Activated T-helper 9 cell treated with anti-CD3 and anti-CD28 coated beads, Interleukin-2, amount 50 U/mL, for 16 hours (primary cell): ENCODE data around the gene P3R3URF.

ENCODE experiments used
- DNase-seq: peaks from one replicate; pipeline ENCODE4 v3.0.0-alpha.2; 2020; ENCODE audit warnings: low read depth

Gene P3R3URF

GRCh38 chr1:46172321-46172720, 4.0 kb downstream of the P3R3URF start:
- no peak for DNase-seq

GRCh38 chr1:46171871-46172270, 4.4 kb downstream of the P3R3URF start:
- no peak for DNase-seq

- no peak for DNase-seq
Observed at GRCh38 chr1:46171351-46171750, 4.9 kb downstream of the P3R3URF start.

GRCh38 chr1:46169811-46170454, 6.4 kb downstream of the P3R3URF start:
- no peak for DNase-seq

DNA sequence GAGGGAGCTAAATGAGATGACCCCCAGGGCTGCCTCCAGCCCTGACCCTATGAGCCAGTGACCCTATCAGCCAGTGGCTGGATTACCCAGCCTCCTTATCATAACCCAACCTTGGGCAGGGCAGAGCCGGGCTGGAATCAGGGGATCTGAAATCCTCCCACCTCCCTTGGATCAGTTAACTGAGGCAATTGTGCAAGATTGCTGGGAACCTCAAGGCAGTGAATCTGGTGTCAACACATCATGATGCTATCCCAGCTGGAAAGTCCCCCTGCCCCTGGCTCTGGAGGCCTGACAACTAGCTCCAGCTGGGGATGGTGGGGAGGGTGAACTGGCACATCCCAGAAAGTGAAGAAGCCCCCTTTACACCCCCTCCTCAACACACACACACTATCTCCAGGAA, 7.8 kb downstream of the P3R3URF start:
- no peak for DNase-seq

DNA sequence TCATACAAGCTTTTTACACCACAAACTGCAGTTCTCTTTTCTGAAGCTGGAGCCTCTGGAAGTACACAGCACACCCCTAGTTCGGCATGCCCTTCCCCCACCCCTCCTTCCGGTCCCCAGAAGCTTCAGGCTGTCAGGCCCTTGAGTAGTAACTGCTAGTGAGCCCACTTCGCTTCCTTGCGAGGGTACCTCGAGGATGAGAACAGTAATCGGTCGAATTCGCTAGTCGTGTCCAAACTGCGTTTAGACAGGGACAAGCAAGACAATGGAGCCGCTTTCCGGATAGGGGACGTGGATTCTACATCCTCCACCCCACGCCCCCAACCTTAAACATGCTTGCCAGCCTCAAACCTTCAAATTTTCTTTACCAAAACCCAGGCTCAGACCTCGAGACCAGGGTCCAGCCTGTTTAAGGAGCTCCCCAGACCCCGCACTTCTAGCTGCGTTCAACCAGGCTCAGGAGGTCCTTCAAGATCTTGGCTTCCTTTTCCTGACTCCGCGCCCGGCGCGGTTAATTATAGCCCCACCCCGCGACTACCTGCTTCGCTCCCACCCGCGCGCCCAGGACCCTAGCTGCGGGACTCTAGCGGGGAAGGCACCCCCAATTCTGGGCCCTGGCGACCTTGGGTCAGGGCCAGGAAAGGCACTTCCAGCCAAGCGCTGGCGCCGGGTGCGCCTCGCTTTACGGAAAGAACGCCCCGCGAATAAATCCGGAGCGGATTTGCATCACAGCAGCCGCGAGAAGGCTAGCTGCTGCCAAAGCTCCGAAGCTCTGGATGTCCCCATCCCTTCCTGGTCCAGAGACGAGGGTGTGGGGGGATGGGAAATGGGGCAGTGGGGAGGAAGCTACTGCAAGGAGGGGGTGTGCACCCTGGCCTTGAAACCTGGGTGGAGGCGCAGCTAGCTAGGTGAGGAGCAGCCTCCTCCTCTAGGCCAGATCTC, 9.5 kb downstream of the P3R3URF start:
- peak; percentile 5 for DNase-seq

DNA sequence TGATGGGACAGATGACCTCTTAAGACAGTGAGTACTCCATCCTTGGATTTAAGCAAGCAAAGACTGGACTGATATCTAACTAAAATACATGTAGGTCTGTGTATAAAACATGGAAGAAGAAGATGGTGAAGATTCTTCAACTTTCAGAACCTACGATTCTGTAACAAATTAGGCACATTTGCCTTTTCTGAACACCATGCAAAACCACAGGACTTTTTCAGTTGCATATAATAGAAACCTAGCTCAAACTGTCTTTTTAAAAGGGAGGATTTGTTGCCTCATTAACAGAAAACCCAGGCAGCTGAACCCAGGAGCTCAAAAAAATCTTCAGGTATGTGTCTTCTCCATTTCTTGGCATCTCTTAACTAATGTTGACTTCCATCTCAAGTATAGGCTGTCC, 16.1 kb downstream of the P3R3URF start:
- DNase-seq: no peak

DNA sequence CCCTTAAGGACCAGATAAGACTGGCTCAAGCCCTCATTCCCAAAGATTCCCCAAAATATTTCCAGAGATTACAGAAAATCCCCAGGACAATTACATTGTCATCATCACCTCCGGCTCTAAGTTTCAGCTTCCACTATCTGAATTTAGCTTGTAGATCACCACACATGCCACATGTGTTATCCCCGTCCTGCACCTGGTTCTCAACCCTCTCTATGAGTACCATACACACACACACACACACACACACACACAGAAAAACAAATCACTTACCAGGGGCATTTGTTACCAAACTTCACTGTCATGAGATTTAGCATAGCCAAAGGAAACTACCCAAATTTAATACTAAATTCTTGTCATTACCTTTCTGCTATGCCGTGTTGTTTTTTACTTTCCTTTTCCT, 16.8 kb downstream of the P3R3URF start:
- DNase-seq: no peak

- DNase-seq: no peak
Observed at GRCh38 chr1:46158312-46159281, 17.7 kb downstream of the P3R3URF start.

DNA sequence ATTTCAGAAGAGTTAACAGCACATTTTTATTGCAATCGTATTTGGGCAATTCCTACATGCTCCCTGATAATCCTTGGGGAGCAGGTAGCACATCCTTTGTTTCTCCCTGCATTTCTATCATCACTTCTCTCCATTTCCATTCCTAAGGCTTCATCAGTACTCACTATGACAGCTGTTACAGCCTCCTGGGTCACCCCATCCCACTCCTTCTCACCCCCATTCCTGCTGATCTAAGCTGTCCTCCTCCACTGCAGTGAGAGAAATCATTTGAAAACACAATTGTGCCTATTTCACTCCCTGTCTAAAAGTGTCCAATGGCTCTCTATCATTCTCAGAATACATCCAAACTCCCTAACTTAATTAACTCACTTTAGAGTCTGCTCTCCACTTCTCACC, 18.4 kb downstream of the P3R3URF start:
- no peak for DNase-seq

DNA sequence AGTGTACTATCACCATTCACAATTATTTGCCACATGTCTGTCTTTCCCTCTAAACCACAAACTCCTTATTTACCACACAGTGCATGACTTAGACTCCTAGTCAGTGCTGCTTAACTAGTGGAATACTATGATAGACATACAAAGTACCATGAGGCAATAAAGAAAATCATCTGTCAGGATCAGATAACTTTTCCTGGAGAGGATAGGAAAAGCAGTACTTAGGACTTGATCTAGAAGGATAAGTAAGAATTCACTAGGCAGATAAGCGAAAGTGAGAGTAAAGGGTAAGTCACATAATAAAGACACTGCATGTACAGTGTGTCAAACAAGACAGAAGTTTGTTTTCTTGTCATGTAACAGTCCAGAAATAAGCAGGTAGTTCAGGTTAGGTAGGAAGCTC, 22.6 kb downstream of the P3R3URF start:
- DNase-seq: no peak

DNA sequence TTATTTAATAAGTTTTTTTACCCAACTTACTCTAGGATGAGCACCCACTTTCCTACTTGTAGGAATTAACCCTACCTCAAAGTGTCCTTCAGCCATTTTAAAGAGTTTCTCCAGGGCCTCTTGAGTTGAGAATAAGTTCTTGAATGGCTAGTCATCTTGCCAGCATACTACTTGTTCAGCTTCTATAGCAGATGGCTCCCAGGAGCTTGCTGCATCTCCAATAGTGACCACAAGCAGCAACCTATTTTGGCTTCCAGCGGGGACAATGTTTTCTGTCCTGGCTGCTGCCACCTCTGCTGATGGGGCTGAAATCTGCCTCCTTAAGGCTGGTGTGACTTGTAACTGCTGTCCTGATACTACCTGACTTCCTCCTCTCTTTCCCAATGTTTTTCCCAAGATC, 23.1 kb downstream of the P3R3URF start:
- DNase-seq: no peak

DNA sequence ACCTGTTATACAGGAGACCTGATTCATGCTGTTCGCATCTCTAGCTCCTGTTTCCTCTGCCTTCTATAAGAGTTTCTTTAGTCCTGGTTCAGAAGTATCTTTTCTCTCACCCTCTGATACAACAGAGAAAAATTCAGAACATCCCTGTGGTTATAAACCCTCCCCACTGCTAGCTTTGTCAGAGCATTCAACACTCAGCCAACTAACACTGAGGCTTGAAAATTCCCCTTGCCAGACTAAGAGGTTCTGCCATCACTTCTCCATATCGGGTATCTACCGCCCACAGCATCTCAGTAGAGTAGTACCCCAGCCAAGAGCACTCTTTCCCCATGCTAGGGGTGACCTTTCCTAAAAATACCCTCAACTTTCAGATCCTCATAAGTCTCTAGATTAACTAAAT, 24.3 kb downstream of the P3R3URF start:
- DNase-seq: no peak

DNA sequence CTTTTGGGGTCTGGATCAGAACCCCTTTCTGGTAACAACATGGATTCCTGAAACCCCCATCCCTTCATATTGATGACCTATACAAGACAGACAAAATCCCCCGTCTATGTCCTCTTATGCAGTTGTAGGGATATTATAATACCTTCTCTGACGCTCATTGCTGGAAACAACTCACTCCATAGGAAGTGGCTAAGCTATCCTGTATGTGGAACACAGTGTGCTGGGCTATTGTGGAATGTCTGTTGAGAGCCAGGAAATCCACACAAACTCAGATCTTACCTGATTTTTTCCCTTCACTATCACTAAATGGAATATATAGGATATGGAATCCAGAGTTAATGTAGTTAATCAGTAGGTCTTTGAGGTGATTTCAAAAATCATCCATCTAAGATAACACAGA, 26.2 kb downstream of the P3R3URF start:
- no peak for DNase-seq

- no peak for DNase-seq
Observed at GRCh38 chr1:46148318-46148717, 28.0 kb downstream of the P3R3URF start.

- no peak for DNase-seq
Observed at GRCh38 chr1:46137916-46138315, 38.4 kb downstream of the P3R3URF start.

- no peak for DNase-seq
Observed at GRCh38 chr1:46136711-46137110, 39.6 kb downstream of the P3R3URF start.

DNA sequence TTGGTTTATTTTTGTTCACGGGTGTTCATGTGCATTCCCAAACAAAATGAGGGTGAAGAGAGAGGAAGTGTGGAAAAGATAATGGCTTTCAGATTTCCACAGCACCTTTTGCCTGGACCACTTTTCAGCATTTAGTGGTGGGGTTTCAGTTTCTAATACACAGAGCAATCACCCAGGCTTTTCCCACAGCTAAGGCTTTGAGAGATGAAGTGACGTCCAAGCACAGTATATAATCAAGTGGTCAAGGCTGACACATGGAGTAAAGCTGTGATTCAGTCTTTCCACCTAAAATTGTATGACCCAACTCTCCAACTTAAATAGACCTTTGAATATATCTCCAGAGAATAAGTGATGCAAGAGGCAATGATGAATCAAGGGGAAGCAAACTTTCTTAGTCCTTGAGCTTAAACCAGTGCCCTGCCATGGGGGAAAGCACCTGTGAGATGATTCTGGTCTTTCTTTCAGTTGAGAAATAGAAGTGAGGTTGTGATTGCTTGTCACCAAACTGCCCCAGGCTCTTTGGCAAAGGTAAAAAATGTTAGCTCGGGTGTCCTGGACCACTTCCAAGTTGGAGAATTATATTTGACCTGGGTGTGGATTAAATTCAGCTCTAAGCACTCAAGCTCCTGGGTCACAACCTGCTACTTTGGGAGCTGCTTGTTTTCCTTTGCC, 41.5 kb downstream of the P3R3URF start:
- DNase-seq: no peak

GRCh38 chr1:46133781-46134350, 42.4 kb downstream of the P3R3URF start:
- DNase-seq: no peak

DNA sequence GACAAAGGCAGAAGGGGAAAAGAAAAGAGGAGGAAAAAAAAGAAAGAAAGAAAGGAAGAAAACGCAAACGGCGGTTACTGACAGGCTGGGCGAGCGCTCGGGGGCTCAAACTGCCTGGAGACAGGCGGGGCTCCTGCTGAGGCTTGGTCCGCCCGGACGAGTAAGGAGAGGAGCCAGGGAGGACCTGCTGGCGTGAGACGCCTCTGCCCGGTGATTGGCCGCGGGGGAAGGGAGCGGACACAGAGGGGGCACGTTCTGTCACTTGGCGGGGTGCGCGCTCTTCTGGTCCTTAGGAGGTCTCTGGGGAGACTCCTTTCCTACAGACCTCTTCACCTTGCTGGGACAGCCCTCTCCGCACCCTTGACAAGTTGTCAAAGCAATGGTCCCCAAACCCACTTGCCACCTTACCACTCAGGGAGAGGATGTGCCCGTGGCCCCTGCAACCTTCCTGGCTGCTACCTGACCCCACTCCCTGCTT, 43.1 kb downstream of the P3R3URF start:
- DNase-seq: peak; percentile 16

DNA sequence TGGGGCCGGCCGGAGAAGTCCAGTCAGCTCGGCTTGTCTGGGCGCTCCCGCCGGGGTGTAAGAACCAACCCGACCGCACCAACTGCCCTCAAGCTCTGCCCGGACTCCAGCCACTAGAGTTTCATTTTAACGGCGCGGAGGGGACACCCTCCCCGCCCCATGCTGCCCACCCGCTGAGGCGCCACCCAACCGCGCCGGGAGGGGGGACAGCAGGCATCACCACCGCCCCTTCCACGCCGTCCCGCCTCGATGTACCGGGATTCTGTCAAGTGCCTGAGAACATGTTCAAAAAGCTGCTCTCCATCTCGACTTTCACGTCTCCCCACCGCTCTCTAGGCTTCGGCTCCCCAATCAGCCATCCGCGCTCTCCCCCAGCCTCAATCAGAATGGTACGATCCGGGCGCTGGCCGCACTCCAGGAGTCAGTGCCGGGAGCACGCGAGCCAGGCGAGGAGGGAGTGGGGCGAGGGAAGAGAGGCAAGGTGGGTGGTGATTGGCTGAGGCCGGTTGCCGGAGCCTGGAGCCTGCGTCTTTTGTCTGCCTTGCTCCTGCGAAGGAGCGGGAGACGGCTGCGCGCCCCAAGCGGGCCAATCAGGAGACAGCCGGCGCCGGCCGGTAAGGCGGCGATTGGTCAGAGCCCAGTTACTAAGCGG, 43.6 kb downstream of the P3R3URF start, which contains the start of gene PIK3R3:
Gene PIK3R3, minus strand, starts transcription at position 101 of the 652 bp plus-strand sequence. CDS start 677 bp downstream, outside the sequence.
- peak; percentile 84 for DNase-seq
